Activated CD4-positive, alpha-beta T cell treated with anti-CD3 and anti-CD28 coated beads, Interleukin-2, amount 50 U/mL, for 48 hours (primary cell): ENCODE results near the gene VIP.
"Not testable (repeated sequence)": the region's sequence is repeated elsewhere in the genome, so short reads cannot be mapped to it uniquely, and the experiment has no call there.

Experiments used
- DNase-seq, 2 experiments: peaks; one replicate each; pipeline ENCODE4 v3.0.0-alpha.2; 2020

Gene VIP

DNA sequence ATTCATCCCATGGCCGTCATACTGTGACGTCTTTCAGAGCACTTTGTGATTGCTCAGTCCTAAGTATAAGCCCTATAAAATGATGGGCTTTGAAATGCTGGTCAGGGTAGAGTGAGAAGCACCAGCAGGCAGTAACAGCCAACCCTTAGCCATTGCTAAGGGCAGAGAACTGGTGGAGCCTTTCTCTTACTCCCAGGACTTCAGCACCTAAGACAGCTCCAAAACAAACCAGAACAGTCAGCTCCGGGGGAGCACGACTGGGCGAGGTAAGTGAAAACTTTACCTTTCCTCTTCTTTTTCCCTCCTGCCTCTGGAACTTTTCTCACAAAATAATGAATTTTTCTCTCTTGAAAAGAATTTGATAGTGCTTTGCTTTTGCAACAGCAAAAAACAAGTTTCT lies at the start of gene VIP:
Gene VIP, plus strand, starts transcription at position 104 of the 400 bp plus-strand sequence. CDS start 1,381 bp downstream, outside the sequence.
- DNase-seq, result no peak

DNA sequence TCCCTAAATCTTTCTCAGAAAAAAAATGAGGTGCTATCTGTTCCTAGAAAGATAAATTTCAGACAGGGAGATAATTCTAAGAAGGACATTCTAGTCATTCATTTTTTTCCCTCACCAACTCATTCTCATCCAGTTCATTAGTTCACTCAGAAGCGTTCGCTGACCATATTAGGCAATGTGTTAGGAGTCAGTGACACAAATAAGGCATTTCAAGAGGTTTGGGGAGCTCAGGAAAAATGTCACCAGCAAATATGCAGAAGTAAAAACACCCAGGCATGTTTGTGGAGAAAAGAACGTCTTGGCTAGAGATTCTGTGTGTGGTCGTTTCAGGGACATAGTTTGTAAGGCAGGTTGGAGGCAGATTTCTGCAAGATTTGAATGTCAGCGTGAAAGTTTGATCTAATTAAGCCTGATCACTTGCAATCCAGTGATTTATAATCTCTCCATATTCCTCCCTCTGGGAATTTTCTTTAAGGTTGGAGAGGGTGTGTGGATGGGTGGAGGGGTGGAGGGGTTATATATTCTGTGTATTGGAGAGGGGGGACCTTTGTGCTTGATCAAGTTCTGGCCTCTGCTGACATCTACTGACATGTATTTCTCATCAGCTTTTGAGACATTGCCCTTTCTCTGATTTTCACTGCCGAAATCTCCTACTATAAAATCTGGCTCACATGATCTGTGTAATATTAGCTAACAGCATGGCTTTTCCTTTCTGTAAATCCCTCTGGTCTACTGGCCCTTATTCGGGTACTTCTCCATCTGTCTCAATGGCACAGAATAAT lies 49.3 kb upstream of the VIP start:
- DNase-seq, result no peak

DNA sequence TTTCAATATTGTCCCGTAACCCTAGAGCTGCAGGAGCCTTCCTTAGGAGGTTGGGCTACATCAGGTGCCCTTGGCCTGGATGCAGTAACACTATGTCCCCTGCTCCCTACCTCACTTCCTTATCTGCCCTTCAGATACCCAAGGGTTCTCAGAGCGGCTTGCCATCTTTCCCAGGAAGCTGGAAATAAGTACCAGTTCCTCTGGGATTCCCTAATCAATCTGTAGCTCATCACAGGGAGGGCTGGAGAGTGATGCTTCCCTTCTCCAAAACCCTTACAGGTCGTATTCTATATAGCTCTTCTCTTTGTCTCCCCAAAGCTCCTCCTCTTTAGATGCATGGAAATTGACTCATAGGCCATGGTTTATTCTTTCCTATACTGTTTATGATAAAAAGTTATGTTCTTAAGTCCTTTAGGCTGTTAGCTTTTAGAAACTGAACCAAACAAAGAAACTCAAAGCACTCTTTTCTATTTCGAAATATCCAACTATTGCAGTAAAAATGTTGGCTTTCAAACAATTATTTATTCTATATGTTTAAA lies 48.7 kb upstream of the VIP start:
- DNase-seq, result no peak

GRCh38 chr6:152703750-152704149 lies 46.8 kb upstream of the VIP start:
- DNase-seq, result not testable (repeated sequence)

GRCh38 chr6:152705327-152705726 lies 45.3 kb upstream of the VIP start:
- DNase-seq, result no peak

DNA sequence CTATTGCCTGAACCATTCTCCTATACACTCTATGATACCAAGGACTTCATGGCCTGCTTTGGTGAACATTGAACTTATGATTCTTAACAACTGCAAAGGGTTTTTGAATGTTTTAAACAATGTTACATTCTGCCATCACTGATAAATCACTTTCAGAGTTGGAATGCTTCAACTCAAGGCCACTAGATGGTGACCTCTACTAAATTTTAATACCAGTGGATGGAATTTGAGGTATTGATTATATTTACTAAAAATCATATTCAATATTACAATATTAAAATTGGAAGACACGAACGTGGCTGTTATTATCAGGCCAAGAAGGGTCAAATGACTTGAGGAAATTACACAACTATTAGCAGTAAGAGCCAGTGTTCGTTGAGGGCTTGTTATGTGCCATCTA lies 34.3 kb upstream of the VIP start:
- no peak for DNase-seq

- DNase-seq, result no peak
Measured at GRCh38 chr6:152720974-152721373, 29.6 kb upstream of the VIP start.

DNA sequence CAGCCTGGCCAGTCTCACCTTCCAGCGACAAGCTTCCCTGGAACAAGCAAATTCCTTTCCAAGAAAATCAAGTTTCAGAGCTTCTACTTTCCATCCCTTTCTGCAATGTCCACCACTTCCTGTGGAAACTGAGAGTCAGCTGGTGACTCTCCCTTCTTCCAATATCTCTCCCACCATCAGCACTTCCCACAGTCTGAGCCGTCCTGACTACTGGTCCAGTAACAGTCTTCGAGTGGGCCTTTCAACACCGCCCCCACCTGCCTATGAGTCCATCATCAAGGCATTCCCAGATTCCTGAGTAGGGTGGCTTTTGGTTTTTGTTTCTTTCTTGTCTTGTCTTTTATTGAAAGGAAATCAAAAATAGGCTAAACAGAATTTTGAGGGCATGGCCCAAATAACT lies 28.6 kb upstream of the VIP start:
- no peak for DNase-seq

DNA sequence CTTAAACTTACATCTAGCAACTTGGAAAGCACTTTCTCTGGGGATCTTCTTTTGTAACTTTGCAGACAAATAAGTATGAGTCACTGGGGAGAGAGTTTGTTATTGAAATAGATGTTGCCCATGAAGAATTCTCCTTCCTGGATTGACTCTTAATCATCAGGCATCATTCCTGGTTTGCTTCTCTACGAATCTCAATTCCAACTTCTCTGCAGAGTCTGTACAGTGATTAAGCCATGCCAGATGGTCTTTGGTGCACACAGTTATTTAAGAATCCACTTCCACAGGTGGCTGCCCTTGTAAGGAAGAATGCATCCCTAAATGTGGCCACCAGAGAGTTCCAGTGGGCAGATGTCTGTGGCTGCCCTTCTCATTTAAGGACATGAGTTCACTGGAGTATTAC lies 27.2 kb upstream of the VIP start:
- no peak for DNase-seq

DNA sequence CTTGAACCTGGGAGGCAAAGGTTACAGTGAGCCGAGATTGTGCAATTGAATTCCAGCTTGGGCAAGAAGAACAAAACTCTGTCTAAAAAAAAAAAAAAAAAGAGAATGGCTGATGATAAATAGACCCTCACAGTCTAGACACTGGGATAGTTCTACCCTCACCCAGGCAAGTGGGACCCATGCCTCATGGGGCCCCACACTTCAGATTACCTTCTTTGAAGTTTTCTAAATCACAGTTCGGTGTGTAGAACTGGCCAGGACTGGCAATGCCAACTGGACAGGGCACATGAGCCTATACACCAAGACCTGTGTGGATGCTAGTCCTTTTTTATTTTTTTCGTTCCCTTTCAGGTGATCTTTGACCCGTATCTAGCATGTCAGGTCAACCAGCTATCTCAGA lies 24.3 kb upstream of the VIP start:
- DNase-seq, result no peak

DNA sequence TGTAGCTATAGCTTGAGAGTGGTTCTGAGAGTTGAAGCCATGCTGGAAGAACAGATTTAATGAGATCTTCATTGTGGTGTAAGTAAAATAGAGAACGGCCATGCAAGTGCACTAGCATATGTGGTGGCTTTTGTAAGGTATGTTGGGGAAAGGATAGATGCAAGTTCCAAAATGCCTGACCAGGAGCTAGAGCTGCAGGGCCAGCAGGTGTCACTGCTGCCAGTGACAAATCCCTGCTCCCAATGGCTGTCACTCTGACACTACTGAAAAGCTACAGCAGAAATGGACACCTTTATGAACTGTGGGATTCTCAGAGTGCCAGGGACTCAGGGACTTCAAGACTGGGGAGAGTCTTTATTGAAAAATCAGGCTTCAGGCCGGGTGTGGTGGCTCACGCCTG lies 23.1 kb upstream of the VIP start:
- no peak for DNase-seq

DNA sequence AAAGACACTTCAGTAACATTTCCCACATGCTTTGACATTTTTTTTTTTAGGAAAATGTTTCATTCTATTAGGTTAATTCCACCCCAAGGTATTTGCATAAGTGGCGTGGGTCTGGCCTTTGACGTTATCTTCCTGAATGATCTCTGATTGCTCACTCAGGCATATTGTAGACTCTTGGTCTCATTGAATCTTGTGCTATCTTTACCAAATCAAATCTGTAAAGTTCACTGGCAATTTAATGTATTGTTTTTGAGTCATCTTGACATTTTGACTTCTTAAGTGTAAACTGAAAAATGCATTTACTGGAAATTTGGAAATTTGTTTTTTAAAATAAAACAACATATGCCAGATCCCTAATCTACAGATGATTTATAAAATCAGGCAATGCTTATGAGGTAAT lies 16.0 kb upstream of the VIP start:
- no peak for DNase-seq

DNA sequence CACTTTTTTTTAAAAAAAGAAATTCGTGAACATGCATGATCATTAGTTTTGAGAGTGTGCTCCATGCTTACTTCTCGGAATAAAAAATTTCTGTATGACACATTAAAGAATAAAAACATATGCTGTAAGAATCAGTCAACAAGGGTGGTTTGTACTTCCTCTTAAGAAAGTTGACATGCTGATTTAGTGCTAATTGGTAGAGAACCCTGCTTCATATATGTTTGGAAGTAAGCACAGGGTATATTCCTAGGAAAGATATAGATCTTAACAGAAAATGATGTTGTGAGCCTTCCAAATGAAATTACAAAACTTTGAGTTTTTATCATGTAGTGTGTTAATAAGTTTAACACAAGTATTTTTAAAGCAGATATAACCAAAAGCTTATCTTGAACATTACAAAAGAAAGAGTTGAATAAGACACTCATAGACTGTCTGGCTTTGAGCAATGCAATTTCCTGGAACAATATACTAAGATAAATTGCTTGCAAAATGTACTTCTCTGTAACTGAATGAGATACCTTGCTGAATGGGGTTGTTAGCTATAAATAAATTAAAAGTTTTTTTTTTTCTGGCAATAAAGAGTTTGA lies 13.8 kb upstream of the VIP start:
- DNase-seq, result no peak

- no peak for DNase-seq
Measured at GRCh38 chr6:152745509-152746171, 5.0 kb upstream of the VIP start.

GRCh38 chr6:152746172-152746553 lies 4.4 kb upstream of the VIP start:
- DNase-seq, result no peak

GRCh38 chr6:152748843-152749242 lies 1.8 kb upstream of the VIP start:
- DNase-seq, result no peak

DNA sequence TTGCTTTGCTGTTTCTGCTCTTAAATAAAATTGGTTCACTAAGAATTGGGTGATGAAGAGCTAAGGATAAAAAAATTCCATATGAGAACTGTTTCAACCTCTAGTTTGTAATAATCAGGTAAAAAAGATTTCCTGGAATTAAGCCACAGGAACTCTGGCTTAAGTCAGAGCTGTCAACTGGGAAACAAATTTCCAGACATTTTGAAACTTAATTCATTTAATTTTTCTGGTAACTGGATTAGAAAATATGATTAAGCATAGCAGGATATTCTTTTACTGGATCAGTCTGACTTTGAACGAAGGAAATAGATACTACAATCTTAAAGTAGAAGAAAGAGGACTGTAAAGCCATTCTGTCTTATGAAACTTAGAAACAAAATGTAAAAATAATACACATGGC lies 1.3 kb upstream of the VIP start:
- no peak for DNase-seq

DNA sequence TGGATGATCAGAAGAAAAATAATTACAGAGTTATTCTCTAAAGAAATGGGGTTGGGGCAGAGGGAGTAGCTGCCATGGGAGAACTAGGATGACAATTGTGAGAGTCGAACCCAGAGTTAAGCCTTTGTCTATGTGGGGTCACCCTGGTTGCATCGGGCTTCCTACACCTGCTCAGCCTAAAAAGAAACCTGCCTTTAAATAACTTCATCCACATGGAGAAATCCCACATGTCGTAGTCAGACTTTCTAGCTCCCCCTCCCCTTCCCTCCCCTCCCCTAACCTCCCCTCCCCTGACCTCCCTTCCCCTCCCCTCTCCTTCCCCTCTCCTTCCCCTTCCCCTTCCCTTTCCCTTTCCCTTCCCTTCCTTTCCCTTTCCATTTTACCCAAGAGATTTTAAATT lies 14.7 kb downstream of the VIP start:
- DNase-seq, result no peak

- no peak for DNase-seq
Measured at GRCh38 chr6:152769159-152769558, 18.6 kb downstream of the VIP start.

DNA sequence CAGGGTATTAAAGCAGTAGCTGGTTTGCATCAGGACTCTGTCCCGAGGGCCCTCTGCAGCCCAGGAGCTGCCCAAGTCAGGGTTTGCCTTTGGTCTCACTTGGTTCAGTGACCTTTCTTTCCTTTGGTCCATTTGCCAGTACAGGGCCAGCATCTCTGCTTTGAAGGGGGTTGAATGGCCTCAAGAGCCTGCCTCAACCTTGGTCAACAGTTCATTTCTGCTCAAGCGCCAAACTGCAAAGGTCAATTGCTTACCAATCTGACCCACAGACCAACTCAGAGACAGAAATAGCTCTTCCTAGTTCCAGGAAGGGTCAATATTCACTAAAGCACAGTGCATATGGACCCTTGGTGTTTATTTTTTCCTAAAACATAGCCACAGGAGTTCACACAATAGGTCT lies 19.4 kb downstream of the VIP start:
- no peak for DNase-seq

- no peak for DNase-seq
Measured at GRCh38 chr6:152771061-152771687, 20.6 kb downstream of the VIP start.

DNA sequence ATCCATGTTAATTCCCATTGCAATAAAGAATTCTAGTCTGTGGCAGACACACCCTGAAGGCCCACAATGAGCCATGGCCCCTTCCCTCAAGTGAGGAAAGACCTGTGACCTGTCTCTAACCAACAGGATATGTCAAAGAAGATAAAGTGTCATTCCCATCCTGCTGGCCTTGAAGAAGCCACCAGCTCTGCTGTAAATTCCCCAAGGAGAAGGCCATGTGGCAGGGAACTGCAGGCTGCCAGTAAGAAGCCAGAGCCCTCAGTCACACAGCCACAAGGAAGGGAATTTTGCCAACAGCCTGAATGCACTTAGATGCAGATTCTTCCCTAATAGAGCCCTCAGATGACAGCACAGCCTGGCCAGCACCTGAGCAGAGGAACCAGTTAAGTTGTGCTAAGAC lies 24.8 kb downstream of the VIP start:
- no peak for DNase-seq

GRCh38 chr6:152776833-152777232 lies 26.2 kb downstream of the VIP start:
- DNase-seq, result no peak
